ENCODE results near the gene ZNF365.
"Not testable (repeated sequence)": the region's sequence is repeated elsewhere in the genome, so short reads cannot be mapped to it uniquely, and the experiment has no call there.

ZNF365 gene

DNA sequence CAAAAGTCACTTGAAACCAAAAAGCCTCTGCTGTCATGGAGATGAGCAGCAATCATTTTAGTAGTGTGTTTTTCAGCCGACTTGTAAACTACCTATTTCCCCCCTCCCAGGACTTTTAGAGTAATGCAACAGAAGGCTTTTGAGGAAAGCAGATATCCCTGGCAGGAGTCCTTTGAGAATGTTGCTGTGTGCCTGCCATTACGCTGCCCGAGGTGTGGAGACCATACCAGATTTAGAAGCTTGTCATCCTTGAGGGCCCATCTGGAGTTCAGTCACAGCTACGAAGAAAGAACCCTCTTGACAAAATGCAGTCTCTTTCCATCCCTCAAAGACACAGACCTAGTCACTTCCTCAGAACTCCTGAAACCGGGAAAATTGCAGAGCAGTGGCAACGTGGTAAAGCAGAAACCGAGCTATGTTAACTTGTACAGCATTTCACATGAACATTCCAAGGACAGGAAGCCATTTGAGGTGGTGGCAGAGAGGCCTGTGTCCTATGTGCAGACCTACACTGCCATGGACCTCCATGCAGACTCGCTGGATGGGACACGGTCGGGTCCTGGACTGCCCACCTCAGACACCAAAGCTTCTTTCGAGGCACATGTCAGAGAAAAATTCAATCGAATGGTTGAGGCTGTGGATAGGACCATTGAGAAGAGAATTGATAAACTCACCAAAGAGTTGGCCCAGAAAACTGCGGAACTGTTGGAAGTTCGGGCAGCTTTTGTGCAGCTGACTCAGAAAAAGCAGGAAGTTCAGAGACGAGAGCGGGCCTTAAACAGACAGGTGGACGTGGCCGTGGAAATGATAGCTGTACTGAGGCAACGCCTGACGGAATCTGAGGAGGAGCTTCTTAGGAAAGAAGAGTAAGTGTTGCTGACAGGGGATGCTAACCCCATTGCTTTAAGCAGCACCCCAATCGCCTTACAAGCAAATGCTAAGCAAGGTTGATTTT, 2.2 kb downstream of the ZNF365 start:
- in situ Hi-C loops (cut with MboI; ENCODE audit: low sequenced_read_pairs), result no loop called here

- in situ Hi-C loops (cut with MboI; ENCODE audit: low sequenced_read_pairs), result no loop called here
Observed at GRCh38 chr10:62377026-62377415, 2.9 kb downstream of the ZNF365 start.

DNA sequence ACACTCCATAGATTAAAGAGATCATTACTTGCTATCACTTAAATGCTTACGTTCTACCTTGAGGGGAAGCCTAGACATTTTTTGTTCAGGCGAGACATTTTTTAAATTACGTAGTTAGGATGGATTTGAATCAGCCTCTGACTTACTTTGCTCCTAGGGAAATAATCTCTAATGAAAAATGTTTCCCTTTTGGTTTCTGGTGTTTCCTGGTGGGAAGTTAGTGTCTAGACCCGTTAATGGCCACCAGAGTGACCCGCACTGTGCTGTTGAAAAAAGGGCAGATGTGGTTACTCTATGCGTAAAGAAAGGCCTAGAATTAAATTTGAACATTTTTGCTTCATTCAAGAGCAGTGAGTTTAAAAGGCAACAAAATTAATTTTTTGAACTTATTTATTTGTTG, 3.8 kb downstream of the ZNF365 start:
- in situ Hi-C loops (cut with MboI; ENCODE audit: low sequenced_read_pairs), result no loop called here

DNA sequence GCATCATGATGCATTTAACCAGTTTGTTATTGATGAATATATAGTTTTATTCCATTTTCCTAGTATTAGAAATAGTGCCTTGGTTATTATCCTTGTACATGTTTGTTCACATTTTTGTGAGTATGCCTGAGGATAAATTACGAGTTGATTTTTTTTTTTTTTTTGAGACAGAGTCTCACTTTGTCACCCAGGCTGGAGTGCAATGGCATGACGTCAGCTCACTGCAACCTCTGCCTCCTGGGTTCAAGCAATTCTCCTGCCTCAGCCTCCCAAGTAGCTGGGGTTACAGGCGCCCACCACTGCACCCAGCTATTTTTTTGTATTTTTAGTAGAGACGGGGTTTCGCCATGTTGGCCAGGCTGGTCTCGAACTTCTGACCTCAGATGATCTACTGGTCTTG, 4.7 kb downstream of the ZNF365 start:
- in situ Hi-C loops (cut with MboI; ENCODE audit: low sequenced_read_pairs), result not testable (repeated sequence)

DNA sequence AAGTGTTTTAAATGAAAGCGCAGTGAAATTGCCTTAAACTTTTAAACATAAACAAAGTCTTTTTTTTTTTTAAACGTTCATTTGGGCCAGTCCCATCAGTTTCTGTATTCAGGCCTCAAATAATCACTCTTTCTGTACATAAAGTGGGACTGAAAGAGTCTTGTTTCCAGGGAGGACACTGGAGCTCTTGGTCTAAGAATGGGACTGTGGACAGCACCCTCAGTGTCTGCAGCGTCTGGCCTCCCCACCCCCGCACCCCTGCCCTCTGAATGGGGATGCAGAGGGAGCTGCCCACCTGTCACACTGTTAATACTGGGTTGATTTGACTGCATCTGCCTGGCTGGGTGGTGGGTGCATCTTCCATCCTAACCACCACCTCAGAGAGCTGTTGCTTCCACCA, 5.2 kb downstream of the ZNF365 start:
- in situ Hi-C loops (cut with MboI; ENCODE audit: low sequenced_read_pairs), result no loop called here

GRCh38 chr10:62380016-62380415, 5.8 kb downstream of the ZNF365 start:
- in situ Hi-C loops (cut with MboI; ENCODE audit: low sequenced_read_pairs), result no loop called here

GRCh38 chr10:62381385-62382102, 7.4 kb downstream of the ZNF365 start:
- in situ Hi-C loops (cut with MboI; ENCODE audit: low sequenced_read_pairs), result no loop called here

DNA sequence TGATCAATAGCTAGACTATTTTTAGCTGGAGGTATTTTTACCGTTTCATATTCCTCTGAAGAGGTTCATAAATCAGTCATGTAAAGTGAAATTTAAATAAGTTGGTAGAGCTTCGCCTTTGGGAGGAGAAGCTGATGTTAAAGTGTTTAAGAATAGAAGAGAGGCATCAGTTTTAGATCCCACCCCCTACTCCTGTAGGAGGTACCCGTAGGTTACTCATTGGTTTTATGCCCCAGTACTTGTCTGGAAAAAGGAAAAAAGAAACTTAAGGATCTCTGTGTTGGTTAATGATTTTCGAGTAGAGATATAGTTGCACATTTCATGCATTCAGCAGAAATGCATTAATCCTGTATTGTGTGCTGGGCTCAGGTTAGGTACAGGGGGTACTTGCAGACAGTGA, 8.7 kb downstream of the ZNF365 start:
- in situ Hi-C loops (cut with MboI; ENCODE audit: low sequenced_read_pairs), result no loop called here

- in situ Hi-C loops (cut with MboI; ENCODE audit: low sequenced_read_pairs), result no loop called here
Observed at GRCh38 chr10:62384057-62384446, 9.9 kb downstream of the ZNF365 start.

- in situ Hi-C loops (cut with MboI; ENCODE audit: low sequenced_read_pairs), result no loop called here
Observed at GRCh38 chr10:62384447-62385081, 10.4 kb downstream of the ZNF365 start.

- in situ Hi-C loops (cut with MboI; ENCODE audit: low sequenced_read_pairs), result no loop called here
Observed at GRCh38 chr10:62386356-62387320, 12.5 kb downstream of the ZNF365 start.

DNA sequence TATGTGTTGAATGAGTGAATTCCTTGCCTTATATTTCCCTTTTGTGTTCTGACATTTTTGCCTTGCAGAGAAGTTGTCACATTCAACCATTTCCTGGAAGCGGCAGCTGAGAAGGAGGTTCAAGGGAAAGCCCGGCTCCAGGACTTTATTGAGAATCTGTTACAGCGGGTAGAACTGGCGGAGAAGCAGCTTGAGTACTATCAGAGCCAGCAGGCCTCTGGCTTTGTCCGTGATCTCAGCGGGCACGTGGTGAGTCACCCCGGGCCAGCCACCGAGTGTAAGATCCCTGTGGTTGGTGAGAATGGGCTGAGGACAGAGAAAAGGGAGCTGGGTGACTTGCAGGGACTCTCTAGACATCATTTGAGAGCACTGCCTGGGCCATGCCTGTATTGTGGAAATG, 14.2 kb downstream of the ZNF365 start:
- in situ Hi-C loops (cut with MboI; ENCODE audit: low sequenced_read_pairs), result no loop called here

DNA sequence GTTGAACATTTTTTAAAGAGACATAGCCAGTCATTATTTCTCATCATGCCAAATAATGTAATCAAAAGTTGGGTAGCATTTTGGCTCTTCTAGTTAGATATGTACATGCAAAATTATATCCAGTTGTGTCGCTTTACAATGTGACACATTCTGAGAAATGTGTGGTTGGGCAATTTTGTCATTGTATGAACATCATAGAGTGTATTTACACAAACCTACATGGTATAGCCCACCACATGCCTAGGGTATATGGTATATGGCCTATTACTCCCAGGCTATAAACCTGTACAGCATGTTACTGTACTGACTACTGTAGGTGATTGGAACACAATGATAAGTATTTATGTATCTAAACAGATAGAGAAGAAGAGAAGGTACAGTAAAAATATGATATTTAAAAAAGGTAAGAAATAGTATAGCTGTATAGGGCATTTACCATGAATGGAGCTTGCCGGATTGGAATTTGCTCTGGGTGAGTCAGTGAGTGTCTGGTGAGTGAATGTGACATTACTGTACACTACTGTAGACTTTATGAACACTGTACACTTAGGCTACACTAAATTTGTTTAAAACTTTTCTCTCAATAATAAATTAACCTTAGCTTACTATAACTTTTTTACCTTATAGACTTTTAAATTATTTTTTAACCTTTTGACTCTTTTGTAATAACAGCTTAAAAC, 16.5 kb downstream of the ZNF365 start:
- in situ Hi-C loops (cut with MboI; ENCODE audit: low sequenced_read_pairs), result no loop called here

DNA sequence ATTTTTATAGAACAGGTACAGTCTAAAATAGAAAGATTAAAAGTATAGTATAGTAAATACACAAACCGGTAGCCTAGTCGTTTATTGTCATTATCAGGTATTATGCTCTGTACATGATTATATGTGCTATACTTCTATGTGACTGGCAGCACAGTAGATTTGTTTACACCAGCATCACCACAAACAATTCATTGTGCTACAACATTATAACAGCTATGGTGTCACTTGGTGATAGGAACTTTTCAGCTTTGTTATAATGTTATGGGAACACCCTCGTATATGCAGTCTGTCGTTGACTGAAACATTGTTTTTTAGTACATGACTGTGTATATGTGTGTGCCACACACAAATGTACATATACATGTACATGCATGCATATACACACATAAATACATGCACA, 19.1 kb downstream of the ZNF365 start:
- in situ Hi-C loops (cut with MboI; ENCODE audit: low sequenced_read_pairs), result no loop called here

DNA sequence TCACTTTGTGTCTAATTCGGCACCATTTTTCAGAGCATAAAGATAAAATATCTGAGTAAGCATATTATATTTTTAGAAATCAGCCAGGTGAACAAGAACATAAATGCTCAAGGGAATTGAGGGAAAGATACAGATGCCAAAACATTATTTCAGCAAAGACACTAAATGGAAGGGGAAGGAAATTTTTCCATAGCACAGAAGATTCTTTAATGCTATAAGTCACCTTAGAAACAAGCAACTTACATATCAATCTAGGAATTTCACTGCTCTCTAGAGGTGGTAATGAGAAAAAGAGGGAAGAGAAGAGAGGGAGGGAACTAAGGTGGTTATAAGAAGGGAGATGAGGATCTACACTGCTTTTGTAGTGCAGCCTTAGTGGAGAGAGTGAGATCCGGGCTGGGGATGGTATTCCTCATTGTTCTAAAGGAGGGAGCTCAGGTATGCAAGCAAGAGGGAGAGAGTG, 20.4 kb downstream of the ZNF365 start:
- in situ Hi-C loops (cut with MboI; ENCODE audit: low sequenced_read_pairs), result no loop called here

DNA sequence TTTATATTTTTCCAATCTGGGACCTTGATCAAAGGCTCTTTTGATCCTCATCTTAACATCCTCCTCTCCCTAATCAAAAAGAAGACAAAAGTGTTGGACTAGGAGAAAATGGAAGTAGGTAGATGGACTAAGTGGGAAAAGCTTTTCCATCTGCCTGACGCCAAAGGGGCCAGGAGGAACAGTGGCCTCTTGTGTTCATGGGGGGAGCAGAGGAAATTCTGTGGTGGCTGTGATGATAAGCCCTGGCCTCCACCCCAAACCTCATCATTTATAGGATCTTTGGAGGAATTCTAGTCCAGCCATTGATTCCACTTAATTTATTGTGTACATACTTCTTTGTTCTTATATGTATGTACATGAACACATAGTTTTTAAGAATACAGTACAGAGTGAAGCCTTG, 21.7 kb downstream of the ZNF365 start:
- in situ Hi-C loops (cut with MboI; ENCODE audit: low sequenced_read_pairs), result no loop called here

DNA sequence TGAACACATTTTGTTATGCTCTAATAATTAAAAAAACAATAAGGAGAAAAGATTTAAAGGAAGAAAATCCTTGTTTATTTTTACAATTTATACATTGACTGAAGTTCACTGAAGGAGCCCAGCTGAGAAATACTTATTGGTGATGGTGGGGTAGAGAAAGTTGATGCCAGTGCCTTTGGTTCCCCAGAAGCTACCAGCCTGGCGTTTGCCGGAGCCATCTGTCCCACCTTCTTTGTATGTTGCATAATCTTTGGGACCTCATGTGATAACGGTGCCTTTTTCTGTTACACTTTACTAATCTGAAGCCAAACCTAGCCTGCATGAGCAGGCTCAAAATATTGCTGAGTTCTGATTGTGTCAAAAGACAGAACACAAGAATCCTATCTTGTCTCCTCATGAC, 22.7 kb downstream of the ZNF365 start:
- in situ Hi-C loops (cut with MboI; ENCODE audit: low sequenced_read_pairs), result no loop called here

DNA sequence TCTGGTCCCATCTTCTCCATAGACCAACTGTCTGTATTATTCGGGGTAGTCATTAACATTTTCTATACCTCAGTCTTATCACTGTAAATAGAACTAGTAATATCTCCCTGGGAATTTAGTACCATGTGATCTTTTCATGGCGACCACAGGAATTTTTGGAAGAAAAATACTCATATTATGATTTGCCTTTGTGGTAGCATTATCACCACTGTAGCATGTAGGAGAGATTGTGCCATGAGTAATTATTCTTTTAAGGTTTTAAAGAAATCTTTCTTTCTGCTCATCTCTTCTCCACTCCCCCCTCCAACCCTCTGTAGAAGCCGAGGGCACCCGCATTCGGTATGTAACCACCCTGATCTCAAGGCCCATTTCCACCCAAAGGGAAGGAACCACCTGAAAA, 25.0 kb downstream of the ZNF365 start:
- in situ Hi-C loops (cut with MboI; ENCODE audit: low sequenced_read_pairs), result no loop called here

- in situ Hi-C loops (cut with MboI; ENCODE audit: low sequenced_read_pairs), result no loop called here
Observed at GRCh38 chr10:62402508-62402907, 28.3 kb downstream of the ZNF365 start.

DNA sequence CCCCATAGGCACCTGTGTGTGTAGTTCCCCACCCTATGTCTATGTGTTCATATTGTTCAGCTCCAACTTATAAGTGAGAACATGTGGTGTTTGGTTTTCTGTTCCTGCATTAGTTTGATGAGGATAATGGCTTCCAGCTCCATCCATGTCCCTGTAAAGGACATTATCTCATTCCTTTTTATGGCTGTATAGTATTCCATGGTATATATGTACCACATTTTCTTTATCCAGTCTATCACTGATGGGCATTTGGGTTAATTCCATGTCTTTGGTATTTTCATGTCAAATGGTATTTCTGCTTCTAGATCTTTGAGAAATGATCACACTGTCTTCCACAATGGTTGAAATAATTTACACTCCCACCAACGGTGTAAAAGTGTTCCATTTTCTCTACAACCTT, 36.4 kb downstream of the ZNF365 start:
- in situ Hi-C loops (cut with MboI; ENCODE audit: low sequenced_read_pairs), result not testable (repeated sequence)
